Thoracic aorta (tissue), 2 donors: ENCODE results near the gene PRR7. TPM values are rescaled to one million over a fixed set of nuclear protein-coding genes. Genes with fewer than 3 reads are reported as not detected.
A peak's percentile ranks its signal among the peaks of the same experiment; 100 is the strongest.

Experiments used
- ATAC-seq: fragments of 150-250 bp; one replicate; pipeline ENCODE4 v1.8.0; 2017; ENCODE audit warnings: low read depth; ENCODE audit not compliant: insufficient number of reproducible peaks, low FRiP score
- DNase-seq: peaks from one replicate; pipeline ENCODE4 v3.0.0-alpha.2; 2020; ENCODE audit warnings: low spot score
- H3K27ac ChIP-seq, 2 donors: fragments of 200-600 bp; sonication (generic); 1 replicate in 1 of 2; 2 replicates in 1 of 2; pipeline ENCODE4 v1.5.1; 2016; ENCODE audit warnings: mild to moderate bottlenecking in 2 of 2, moderate library complexity in 2 of 2
- H3K27me3 ChIP-seq: fragments of 200-600 bp; sonication (generic); replicated peaks from 2 replicates; pipeline ENCODE4 v1.6.0; 2016; ENCODE audit warnings: mild to moderate bottlenecking; ENCODE audit not compliant: insufficient read depth
- H3K36me3 ChIP-seq: fragments of 200-600 bp; sonication (generic); one replicate; pipeline ENCODE4 v1.5.1; 2016
- H3K4me1 ChIP-seq, 2 donors: fragments of 200-600 bp; sonication (generic); 1 replicate in 1 of 2; 2 replicates in 1 of 2; pipeline versions ENCODE4 v1.5.1 to v1.6.0; 2016; ENCODE audit warnings: low read depth in 2 of 2, mild to moderate bottlenecking in 1 of 2; ENCODE audit not compliant: control insufficient read depth in 1 of 2
- H3K4me3 ChIP-seq: fragments of 200-600 bp; sonication (generic); 2 replicates; pipeline ENCODE4 v1.5.1; 2016; ENCODE audit warnings: mild to moderate bottlenecking
- H3K9me3 ChIP-seq: fragments of 200-600 bp; sonication (generic); 2 replicates; pipeline ENCODE4 v1.5.1; 2016
- total RNA-seq, 2 donors: library from RNA; depleted of rRNA; stranded (reverse); fragments of >200 nt; gene quantifications; one replicate each; pipeline versions ENCODE4 v1.1.0 to v1.2.3, GENCODE V29; 2016
- TF ChIP-seq, protein P1 (sequence below): fragments of 200-600 bp; sonication (generic); IDR thresholded peaks from one replicate; pipeline ENCODE4 v1.5.1; 2019; ENCODE audit warnings: antibody characterized with exemption

PRR7 gene
- total RNA-seq, 2 donors from 2014 or later = 4.1 to 11.0 TPM

DNA sequence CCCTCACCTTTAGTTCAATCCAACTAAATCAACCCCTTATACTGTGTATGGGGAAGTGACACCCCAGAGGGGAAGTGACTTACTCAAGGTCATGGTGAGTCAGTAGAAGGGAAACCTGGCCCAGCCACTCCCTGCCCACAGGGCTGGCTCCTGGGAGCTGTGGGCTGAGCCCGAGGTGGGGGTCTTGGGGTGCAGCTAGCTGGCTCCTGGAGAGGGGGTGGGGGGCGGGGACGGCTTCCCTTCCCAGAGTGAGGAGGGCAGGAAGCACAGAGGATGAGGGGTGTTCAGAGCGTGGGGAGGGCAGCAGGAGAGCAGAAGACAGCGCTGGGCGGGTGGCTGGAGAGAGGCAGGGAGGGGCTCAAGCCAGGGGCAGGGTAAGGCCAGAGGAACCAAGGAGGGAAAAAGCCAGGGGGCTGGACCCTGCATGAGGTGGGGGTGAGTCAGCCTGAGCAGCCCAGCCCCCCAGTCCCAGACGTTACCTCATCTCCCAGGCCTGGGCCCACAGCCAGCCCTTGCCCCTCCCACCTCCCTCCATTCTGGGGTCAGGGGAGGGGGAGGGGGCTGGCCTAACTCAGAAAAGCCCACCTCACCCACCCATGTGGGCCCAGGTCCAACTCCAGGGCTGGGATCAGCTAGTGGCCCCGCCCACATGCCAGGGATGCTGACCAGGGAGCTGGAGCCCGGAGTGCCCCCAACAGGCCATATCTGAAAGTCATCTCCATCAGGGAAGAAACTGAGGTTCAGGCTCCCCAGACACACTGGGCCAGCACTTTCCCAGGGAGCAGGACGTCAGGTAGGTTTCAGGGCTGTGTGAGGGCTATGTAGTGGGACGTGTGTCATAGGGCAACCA is 48.0 kb downstream of the PRR7 start:
- Histone ChIP-seq H3K27ac (peak overlapping the region; percentile 100), H3K36me3 (peaks cover 43% of the 10 kb centered on the region), H3K9me3 (no peaks in the 10 kb centered on the region), H3K4me3 (peak overlapping the region; percentile 90), H3K4me1 (peaks cover 55 to 77% of the 10 kb centered on the region in 2 donors), H3K27me3 (no peaks in the 10 kb centered on the region)
- DNase-seq = peak; percentile 83
- TF ChIP-seq, protein P1, sequence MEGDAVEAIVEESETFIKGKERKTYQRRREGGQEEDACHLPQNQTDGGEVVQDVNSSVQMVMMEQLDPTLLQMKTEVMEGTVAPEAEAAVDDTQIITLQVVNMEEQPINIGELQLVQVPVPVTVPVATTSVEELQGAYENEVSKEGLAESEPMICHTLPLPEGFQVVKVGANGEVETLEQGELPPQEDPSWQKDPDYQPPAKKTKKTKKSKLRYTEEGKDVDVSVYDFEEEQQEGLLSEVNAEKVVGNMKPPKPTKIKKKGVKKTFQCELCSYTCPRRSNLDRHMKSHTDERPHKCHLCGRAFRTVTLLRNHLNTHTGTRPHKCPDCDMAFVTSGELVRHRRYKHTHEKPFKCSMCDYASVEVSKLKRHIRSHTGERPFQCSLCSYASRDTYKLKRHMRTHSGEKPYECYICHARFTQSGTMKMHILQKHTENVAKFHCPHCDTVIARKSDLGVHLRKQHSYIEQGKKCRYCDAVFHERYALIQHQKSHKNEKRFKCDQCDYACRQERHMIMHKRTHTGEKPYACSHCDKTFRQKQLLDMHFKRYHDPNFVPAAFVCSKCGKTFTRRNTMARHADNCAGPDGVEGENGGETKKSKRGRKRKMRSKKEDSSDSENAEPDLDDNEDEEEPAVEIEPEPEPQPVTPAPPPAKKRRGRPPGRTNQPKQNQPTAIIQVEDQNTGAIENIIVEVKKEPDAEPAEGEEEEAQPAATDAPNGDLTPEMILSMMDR = peak; percentile 27
- peak; percentile 27 for ATAC-seq

DNA sequence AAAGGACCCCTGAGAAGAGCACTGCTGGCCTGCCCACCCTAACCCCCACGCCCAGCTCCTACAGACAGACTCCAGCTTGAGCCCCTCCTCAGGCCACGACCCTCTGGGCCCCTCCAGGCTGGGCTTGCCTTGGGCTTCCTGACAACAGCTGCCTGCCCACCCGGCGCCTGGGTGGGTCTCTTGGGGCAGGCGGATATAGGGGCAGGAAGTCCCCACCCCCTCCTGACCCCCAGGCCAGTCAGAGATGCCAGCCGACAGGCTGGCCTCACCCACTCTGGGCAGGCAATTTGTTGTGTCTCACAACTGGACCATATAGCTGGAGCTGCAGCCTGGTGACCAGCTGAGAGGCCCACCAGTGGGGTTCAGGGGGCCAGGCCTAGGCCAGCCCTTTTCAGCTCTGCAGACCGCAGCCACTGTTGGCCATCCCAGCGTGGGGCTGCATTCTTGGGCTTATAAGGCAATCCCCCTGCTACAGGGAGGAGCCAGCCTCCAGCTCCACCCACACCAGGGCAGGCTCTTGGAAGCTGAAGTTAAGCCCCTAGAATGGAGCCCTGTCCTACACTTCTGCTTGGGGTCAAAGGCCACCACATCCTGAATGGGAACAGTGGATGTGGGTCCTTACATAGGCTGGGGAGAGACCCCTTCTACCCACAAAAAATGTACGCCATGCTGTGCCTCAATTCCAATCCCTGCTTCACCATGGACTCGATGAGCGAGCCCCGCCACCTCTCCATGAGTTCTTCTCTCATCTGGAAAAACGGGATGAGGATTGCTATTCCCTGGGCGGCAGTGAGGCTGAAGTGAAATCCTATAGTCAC is 48.8 kb downstream of the PRR7 start:
- no peaks in the 10 kb centered on the region for H3K9me3 ChIP-seq
- H3K36me3 ChIP-seq = peaks cover 34% of the 10 kb centered on the region
- peaks cover 48 to 68% of the 10 kb centered on the region in 2 donors for H3K4me1 ChIP-seq
- TF ChIP-seq, protein P1 = no peak
- ATAC-seq (peak; percentile 10), DNase-seq (peak; percentile 76)
- H3K4me3 ChIP-seq = peak overlapping the region; percentile 90
- peak overlapping the region; percentile 100 for H3K27ac ChIP-seq
- H3K27me3 ChIP-seq = no peaks in the 10 kb centered on the region

DNA sequence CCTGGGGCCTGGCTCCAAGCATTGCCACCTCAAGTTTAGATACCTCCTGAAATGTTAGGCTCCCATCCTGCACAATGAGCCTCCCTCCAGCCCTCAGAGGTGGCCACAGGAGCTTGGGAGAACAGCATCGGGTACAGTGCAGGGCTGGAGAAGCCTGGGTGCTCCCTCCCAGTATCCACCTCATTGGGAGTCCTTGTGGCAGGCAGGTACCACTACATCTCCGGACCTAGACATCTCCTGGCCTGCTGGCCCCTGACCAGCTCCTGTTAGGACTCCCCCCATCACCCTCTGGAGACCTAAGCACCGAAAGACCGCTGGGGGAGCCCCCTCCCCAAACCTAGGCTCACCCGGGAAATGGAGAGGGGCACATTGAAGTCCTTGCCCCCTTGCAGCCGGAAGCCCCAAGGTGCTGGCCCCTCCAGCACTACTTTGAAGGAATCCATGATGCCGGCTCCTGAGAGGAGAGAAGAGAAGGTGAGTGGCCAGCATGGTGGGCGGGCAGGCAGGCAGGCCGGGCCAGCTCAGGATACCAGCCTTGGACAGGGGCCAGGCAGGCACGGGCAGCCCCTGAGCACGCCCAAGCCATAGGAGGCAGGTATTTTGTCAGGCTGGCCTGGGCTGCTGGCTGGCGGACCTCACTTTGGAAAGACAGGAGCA is 49.6 kb downstream of the PRR7 start:
- Histone ChIP-seq H3K9me3 (no peaks in the 10 kb centered on the region), H3K4me1 (peaks cover 40 to 61% of the 10 kb centered on the region in 2 donors), H3K27me3 (no peaks in the 10 kb centered on the region), H3K4me3 (peak overlapping the region; percentile 90), H3K27ac (peak overlapping the region; percentile 100), H3K36me3 (peaks cover 27% of the 10 kb centered on the region)
- TF ChIP-seq, protein P1 = peak; percentile 48
- DNase-seq (no peak), ATAC-seq (no peak)

DNA sequence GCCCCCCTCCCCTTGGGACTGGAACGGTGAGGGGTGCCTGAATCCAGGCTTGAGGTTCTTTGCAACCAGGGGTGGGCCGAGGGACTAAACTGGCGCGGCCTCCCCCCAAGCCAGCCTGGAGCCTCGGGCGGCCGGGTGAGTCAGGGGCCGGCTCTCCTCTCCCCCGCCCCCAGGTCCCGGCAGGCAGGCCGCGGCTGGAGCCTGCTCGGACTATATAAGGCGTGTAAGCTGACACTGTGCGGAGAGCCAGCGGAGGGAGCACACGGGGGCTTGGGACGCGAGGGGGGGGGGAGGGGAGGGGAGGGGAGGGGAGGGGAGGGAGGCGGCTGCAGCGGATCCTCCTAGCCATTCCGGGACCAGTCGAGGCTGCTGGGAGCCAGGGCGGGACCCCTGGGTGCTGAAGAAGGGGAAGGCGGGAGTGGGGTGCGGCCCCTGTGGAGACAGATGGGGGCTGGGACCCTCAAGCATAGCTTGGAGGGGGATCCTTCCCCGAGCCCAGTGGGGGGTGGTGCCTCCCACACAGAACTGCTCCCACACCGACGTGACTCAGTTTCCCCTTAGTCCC is 50.2 kb downstream of the PRR7 start:
- DNase-seq (peak; percentile 86), ATAC-seq (peak; percentile 17)
- no peaks in the 10 kb centered on the region for H3K9me3 ChIP-seq
- H3K27me3 ChIP-seq = no peaks in the 10 kb centered on the region
- H3K36me3 ChIP-seq = peaks cover 26% of the 10 kb centered on the region
- peak overlapping the region; percentile 100 for H3K27ac ChIP-seq
- peaks cover 40 to 56% of the 10 kb centered on the region in 2 donors for H3K4me1 ChIP-seq
- TF ChIP-seq, protein P1 = no peak
- peak overlapping the region; percentile 90 for H3K4me3 ChIP-seq
